Activated CD8-positive, alpha-beta memory T cell treated with anti-CD3 and anti-CD28 coated beads, Interleukin-2, amount 50 U/mL, for 4 hours (primary cell): ENCODE data around the gene SNX13.

Experiments
- DNase-seq: peaks from one replicate; pipeline ENCODE4 v3.0.0-alpha.2; 2020

The SNX13 gene

GRCh38 chr7:17940302-17940883 is at the start of gene SNX13:
Gene SNX13, minus strand, starts transcription at chr7:17940494. Its CDS starts 199 bp downstream, at chr7:17940295.
- DNase-seq = peak; percentile 88

GRCh38 chr7:17989546-17989945 is 49.3 kb upstream of the SNX13 start:
- no peak for DNase-seq

- no peak for DNase-seq
Measured at GRCh38 chr7:17988858-17989257, 48.6 kb upstream of the SNX13 start.

- DNase-seq = no peak
Measured at GRCh38 chr7:17988141-17988540, 47.8 kb upstream of the SNX13 start.

GRCh38 chr7:17986851-17987250 is 46.6 kb upstream of the SNX13 start:
- no peak for DNase-seq

- DNase-seq = no peak
Measured at GRCh38 chr7:17985473-17986239, 45.4 kb upstream of the SNX13 start.

- no peak for DNase-seq
Measured at GRCh38 chr7:17984288-17984687, 44.0 kb upstream of the SNX13 start.

GRCh38 chr7:17983221-17984062 is 43.1 kb upstream of the SNX13 start:
- no peak for DNase-seq

- no peak for DNase-seq
Measured at GRCh38 chr7:17976952-17977351, 36.7 kb upstream of the SNX13 start.

- no peak for DNase-seq
Measured at GRCh38 chr7:17971411-17971810, 31.1 kb upstream of the SNX13 start.

GRCh38 chr7:17968791-17969715 is 28.8 kb upstream of the SNX13 start:
- DNase-seq = no peak

GRCh38 chr7:17966706-17967105 is 26.4 kb upstream of the SNX13 start:
- no peak for DNase-seq

- no peak for DNase-seq
Measured at GRCh38 chr7:17965603-17966002, 25.3 kb upstream of the SNX13 start.

- no peak for DNase-seq
Measured at GRCh38 chr7:17963281-17963680, 23.0 kb upstream of the SNX13 start.

- no peak for DNase-seq
Measured at GRCh38 chr7:17962652-17963051, 22.4 kb upstream of the SNX13 start.

- no peak for DNase-seq
Measured at GRCh38 chr7:17957871-17958270, 17.6 kb upstream of the SNX13 start.

- DNase-seq = no peak
Measured at GRCh38 chr7:17952387-17952786, 12.1 kb upstream of the SNX13 start.

GRCh38 chr7:17951742-17952254 is 11.5 kb upstream of the SNX13 start:
- no peak for DNase-seq

GRCh38 chr7:17948526-17949238 is 8.4 kb upstream of the SNX13 start:
- no peak for DNase-seq

- DNase-seq = no peak
Measured at GRCh38 chr7:17947620-17948019, 7.3 kb upstream of the SNX13 start.

- no peak for DNase-seq
Measured at GRCh38 chr7:17946591-17946990, 6.3 kb upstream of the SNX13 start.

GRCh38 chr7:17944720-17945119 is 4.4 kb upstream of the SNX13 start:
- DNase-seq = no peak
